GM18499 (cell line): ENCODE measurements around the gene SEC24A.
"Not testable (repeated sequence)": the region's sequence is repeated elsewhere in the genome, so short reads cannot be mapped to it uniquely, and the experiment has no call there.

Source experiments
- ATAC-seq: cut with Tn5 transposase; IDR thresholded peaks from one replicate; pipeline ENCODE4 v1.9.1; 2021; ENCODE audit warnings: moderate number of reproducible peaks; ENCODE audit not compliant: insufficient read depth, unreplicated experiment

Gene SEC24A

DNA sequence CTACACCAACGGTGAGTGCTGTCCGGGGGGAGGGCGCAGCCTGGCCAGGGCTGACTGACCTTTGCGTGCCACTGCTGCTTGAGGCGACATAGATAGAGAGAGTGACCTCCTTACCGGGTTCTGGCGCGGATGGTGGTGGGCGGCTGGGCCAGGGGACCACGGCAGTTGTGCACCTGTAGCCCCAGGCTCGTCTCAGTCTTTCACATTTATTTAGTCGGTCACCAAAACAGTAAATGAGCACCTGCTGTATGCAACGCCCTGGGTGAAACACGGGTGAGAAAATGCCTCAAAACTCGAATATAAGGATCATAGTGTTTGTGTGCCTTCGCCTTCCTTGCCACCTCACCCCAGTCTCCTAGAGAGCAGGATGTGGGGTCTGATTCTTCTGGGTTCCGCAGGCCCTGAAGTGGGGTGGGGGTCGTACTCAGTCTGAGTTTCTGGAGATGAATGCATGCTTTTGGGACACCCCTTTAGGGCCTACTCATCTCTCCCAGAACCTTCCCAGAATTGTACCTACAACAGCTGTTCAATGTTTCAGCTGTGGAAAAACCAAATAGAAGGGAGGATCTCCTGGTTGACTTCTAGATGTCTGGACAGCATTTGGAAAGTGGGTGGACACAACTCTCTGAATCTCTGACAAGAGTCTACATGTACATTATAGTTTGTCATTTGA is 714 bp downstream of the SEC24A start:
- no peak for ATAC-seq

DNA sequence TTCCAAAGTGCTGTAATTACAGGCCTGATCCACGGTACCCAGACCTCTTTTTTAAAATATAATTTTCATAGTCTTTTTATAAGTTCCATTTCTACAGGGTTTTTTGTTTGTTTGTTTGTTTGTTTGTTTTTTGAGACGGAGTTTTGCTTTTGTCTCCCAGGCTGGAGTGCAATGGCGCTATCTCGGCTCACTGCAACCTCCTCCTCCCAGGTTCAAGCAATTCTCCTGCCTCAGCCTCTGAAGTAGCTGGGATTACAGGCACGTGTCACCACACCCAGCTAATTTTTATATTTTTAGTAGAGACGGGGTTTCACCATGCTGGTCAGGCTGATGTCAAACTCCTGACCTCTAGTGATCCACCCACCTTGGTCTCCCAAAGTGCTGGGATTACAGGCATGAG is 2.1 kb downstream of the SEC24A start:
- ATAC-seq, result not testable (repeated sequence)

DNA sequence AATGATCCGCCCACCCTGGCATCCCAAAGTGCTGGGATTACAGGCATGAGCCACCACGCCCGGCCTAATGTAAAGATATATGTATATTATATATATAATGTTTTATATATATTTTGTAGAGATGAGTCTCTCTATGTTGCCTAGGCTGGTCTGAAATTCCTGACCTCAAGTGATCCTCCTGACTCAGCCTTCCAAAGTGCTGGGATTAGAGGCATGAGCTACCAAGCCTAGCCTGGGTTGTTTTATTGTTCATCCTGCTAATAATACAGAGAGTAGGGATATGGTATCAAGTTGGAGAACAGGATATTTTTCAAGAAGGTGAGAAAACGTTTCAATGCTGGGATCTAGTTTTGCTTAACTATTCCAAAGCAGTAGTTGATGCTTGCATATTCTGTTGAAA is 2.9 kb downstream of the SEC24A start:
- ATAC-seq, result no peak

DNA sequence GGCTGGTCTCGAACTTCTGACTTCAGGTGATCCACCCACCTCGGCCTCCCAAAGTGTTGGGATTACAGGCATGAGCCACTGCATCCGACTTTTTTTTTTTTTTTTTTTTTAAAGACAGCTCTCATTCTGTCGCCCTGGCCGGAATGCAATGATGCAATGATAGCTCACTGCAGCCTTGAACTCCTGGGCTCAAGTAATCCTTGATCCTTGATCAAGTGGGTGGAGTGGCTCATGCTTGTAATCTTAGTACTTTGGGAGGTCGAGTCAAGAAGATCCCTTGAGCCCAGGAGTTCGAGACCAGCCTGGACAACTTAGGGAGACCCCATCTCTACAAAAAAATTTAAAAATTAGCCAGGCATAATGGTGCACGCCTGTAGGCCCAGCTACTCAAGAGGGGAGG is 8.1 kb downstream of the SEC24A start:
- no peak for ATAC-seq

DNA sequence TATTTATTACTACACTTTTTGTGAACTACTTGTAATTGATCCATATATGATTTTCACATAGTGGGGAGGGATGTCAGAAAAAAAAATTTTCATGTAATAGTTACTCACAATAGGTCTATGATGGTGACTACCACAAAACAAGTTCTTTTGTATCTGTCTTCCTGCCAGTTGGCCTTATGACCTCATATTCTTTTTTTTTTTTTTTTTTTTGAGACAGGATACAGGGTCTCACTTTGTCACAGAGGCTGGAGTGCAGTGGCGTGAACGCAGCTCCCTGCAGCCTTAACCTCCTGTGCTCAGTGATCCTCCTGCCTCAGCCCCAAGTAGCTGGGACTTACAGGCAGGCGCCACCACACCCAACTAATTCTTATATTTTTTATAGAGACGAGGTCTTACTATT is 10.9 kb downstream of the SEC24A start:
- no peak for ATAC-seq

DNA sequence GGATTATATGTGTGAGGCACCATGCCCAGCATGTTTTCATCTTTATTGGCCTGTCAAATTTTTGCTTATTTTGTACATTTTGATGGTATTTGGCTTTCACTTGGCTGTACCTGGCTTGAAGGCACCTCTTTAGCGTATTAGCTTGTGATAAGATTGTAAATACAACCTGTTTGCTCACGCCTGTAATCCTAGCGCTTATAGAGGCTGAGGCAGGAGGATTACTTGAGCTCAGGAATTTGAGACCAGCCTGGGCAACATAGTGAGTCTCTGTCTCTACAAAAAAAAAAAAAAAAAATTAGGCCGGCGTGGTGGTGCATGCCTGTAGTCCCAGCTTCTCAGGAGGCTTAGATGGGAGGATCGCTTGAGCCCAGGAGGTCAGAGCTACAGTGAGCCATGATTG is 11.3 kb downstream of the SEC24A start:
- no peak for ATAC-seq

DNA sequence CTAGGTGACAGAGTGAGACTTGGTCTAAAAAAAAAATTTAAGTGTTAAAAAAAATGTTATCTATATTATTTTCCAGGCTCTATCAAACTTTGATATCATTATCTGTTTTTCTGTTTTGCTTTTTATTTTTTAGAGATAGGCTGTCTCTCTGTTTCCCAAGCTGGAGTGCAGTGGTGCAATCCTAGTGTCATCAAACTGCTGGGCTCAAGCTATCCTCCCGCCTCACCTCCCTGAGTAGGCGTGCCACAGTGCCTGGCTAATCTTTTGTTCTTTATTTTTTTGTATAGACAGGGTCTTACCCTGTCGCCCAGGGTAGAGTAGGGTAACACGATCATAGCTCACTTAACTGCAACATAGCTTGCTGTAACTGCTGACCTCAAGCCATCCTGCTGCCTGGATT is 14.4 kb downstream of the SEC24A start:
- no peak for ATAC-seq

DNA sequence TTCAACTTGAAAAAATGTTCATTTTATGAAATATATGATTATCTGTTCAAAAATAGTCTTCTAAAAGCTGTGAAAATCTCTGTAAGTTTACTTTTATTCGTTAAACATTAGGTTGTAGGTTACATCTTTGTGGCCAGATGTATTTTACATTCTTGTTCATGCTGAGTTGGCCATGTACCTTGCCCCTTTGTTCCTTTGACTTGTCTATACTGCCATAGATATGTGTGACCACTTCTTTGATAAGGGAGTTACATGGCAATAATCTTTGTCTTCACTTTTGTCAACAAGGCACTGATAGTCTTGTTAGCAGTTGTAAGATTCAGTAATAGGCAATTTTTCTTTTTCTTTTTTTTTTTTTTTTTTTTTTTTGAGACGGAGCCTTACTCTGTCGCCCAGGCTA is 15.9 kb downstream of the SEC24A start:
- ATAC-seq, result no peak

DNA sequence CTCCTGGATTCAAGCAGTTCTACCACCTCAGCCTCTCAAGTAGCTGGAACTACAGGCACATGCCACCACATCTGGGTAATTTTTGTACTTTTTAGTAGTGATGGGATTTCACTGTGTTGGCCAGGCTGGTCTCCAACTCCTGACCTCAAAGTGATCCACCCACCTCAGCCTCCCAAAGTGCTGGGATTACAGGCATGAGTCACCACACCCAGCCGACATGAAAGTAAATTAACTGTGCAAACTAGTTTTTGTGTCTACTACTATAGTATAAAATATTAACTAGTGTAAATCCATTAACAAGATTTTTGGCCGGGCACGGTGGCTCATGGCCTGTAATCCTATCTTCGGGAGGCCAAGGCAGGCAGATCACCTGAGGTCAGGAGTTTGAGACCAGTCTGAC is 25.0 kb downstream of the SEC24A start:
- ATAC-seq, result not testable (repeated sequence)

DNA sequence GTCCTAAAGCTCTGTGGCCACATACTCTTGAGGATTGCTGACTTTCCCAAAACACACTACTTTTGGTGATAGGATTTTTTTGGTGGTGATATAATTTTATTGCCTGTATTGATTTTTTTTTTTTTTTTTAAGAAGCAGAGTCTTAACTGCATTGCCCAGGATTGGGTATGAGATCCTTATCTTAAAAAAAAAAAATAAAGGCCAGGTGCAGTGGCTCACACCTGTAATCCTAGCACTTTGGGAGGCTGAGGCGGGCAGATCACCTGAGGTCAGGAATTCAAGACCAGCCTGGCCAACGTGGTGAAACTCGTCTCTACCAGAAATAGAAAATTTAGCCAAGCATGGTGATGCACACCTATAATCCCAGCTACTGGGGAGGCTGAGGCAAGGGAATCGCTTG is 28.8 kb downstream of the SEC24A start:
- not testable (repeated sequence) for ATAC-seq

DNA sequence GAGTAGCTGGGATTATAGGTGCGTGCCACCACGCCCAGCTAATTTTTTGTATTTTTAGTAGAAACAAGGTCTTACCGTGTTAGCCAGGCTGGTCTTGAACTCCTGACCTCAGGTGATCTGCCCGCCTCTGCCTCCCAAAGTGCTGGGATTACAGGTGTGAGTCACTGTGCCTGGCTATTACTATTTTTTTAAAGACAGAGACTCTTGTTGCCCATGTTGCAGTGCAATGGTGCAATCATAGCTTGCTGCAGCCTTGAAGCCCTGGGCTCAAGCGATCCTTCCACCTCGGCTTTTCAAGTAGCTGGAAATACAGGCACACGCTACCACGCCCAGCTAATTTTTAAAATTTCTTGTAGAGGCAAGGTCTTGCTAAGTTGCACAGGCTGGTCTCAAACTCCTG is 41.6 kb downstream of the SEC24A start:
- ATAC-seq, result not testable (repeated sequence)

DNA sequence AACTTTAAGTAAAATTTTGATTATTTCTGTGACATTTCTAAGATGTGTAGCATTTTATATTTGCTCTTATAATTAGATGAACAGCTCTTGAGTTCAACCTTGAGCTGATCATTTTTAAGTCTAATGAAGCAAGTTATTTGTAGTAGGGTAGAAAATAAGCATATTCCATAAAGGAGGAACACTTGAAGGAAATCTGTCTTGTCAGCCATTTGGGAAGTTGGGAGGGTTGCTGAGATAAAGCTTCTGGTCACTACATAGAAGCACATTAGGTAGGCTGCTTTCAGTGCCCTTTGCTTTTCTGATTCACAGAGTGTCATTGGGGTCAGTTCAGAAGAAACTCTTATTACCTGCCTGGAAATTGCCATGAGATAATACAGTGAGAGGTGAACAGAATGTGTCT is 44.1 kb downstream of the SEC24A start:
- ATAC-seq, result no peak

DNA sequence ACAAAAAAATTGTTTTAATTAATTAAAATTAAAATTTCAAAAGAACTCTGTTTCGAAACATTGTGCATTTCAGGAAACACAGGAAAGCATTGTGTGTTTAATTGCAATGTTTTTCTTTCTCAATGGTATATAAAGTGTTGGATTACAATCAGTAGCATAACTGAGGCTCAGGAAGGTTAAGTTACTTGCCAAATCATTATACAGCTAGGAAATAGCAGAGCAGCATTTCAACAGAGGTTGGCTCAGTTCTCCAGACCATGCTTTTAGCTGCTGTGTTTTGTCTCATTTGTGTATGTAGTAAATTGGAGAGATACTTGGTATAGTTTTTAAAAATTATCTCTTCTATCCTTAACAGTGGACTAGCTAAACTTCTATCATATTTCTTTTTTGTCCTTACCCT is 59.7 kb downstream of the SEC24A start:
- ATAC-seq, result no peak

DNA sequence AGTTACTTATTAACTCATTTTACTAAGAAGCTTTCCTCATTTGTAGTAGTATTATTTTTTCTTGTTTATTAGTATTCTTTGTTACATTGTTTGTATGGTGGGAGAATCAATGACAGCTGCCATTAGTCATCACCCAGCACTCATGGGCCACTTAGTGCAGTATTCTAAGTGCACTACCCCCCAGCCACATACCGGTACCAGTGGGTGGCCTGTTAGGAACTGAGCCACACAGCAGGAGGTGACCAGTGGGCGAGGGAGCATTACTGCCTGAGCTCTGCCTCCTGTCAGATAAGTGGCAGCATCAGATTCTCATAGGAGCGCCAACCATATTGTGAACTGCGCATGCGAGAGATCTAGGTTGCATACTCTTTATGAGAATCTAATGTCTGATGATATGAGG is 65.5 kb downstream of the SEC24A start:
- no peak for ATAC-seq

DNA sequence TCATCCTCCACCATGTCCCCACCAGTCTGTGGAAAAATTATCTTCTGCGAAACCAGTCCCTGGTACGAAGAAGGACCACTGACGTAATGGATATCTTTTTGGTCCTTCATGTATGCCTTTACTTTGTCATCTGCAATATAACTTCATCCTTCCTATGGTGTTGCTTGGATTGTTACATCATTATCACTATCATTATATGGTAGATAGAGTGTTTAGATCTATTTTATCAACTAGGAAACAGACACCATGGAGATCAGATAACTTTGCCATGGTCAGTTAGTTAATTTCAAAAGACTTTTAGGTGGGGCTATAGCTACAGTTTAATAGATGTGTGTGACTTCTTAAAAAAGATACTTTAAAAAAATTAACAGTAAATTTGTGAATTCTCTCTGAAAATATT is 66.0 kb downstream of the SEC24A start:
- no peak for ATAC-seq

DNA sequence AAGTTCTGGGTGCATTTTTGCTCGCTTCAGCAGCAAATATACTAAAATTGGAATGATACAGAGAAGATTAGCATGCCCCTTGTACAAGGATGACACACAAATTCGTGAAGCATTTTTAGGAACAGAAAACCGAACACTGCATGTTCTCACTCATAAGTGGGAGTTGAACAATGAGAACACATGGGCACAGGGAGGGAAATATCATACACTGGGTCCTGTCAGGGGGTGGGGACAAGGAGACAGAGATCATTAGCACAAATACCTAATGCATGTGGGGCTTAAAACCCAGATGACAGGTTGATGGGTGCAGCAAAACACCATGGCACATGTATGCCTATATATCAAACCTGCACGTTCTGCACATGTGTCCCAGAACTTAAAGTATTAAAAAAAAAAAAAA is 66.9 kb downstream of the SEC24A start:
- ATAC-seq, result not testable (repeated sequence)

DNA sequence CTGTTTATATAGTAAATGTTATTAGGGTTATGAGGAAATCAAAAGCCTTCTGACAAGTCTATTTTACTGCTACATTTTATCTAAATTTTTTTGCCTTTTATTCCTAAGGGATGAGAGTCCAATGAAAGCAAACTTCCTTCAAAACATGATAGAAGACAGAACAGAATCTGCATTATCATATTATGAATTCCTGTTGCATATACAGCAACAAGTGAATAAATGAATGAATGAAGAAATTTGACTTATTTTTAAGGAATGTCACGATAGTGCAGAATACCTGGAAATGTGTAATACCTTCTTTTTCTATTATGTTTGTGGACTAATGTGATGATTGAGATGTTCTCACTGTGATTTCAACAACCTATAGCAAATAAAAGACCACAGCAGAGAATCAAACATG is 76.3 kb downstream of the SEC24A start:
- no peak for ATAC-seq

DNA sequence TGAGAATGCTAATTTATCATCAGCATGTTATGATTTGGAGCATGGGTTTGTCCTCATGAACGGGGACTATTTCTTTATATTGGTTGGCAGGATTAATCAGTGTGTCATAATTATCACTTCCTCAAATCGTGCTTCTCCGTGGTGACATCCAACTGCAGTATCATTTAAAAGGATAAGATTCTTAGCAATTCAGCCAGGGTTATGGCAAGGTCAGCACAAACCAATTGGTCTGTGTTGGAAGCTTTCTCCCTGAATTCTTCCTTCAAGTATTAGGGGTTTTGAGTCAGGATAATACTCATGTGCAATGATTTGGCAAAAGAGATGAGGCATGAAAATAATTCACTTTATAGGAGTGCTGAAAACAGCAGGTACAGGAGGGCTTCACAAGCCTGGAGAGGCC is 84.2 kb downstream of the SEC24A start:
- no peak for ATAC-seq

DNA sequence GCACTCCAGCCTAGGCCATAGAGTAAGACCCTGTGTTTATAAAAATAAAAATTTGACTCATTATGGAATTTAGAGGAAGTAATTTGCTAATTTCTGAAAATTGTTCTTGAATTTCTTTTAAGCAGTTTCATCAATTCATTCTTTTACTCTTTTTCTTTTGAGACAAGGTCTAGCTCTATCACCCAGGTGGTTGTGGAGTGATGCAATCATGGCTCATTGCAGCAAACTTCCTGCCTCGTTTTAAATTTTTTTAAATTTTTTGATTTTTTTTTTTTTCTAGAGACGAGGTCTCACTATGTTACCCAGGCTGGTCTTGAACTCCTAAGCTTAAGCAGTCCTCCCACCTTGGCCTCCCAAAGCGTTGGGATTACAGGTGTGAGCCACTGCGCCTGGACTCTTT is 86.7 kb downstream of the SEC24A start:
- ATAC-seq, result no peak

DNA sequence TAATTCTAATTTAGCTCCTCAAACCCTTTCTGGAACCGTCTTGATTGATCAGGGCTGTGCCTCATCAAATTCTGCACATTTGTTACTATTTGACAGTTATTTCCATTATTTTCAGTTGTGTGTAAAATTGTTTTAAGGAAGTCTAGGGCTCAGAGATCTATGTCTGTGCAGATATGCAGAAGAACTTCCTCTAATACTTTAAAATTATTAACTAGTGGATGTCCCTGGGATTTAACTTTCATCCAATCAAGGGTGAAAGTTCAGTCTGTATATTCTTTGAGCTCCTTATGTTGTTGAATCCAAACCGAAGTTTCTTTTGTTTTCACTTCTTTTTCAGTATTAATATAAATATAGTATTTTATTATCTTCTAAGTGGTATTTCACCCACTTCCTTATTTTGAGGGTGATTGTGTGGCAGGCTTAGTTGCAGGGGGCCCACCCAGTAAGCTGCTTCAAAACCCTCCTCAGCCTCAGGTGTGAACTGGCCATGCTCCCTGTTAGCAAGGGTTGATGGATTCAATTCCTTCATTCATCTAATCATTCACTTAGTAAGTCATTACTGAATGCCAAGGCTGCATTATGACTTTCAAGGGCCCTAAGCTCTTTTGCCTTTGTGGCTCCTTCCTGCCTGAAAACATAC is 87.7 kb downstream of the SEC24A start:
- no peak for ATAC-seq

DNA sequence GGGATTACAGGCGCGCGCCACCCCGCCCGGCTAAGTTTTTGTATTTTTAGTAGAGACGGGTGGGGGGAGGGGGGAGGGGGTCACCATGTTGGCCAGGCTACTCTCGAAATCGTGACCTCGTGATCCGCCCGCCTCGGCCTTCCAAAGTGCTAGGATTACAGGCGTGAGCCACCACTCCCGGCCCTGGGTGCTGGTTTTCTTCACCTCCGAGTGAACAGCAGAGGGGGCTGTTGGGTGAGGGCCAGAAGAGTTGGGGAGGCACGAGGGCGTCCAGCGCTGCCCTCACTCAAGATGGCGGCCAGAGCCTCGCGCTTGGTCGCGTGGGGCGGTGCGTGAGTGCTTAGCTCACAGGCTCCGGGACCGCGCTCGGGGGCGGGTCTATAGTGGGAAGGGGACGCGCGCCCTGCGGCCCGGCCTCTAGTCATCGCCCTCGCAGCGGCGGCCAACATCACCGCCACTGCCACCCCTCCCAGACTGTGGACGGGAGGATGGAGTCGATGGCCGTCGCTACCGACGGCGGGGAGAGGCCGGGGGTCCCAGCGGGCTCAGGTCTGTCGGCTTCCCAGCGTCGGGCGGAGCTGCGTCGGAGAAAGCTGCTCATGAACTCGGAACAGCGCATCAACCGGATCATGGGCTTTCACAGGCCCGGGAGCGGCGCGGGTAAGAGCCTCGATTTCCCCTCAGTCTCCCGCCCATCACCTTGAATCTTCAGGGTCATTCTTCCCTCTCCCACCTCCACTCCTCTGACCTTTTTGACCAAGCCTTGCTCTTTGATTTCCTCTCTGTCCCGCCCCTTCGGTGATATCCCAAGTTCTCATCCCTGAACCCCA is 89.8 kb downstream of the SEC24A start, which contains the start of gene CAMLG:
CAMLG (plus strand) TSS at position 416 of the 830 bp plus-strand sequence; CDS start at position 489, 73 bp downstream.
- peak; percentile 75 for ATAC-seq
